GM23338 (cell line): Measurements from ENCODE around the gene GDF10. TPM values are rescaled to one million over a fixed set of nuclear protein-coding genes. Genes with fewer than 3 reads are reported as not detected.

Experiments
- ATAC-seq: fragments of 200-7000 bp; cut with Tn5 transposase; 3 replicates; pipeline ENCODE4 v1.9.1; 2020
- DNase-seq: peaks from one replicate; pipeline ENCODE4 v3.0.0-alpha.2; 2015; ENCODE audit warnings: low spot score
- H2AFZ ChIP-seq: fragments of 200-600 bp; sonication (generic); 2 replicates; pipeline ENCODE4 v1.8.0; 2016; ENCODE audit warnings: antibody characterized with exemption, mild to moderate bottlenecking, moderate library complexity
- H3F3A ChIP-seq: fragments of 200-600 bp; sonication (generic); replicated peaks from 2 replicates; pipeline ENCODE4 v1.8.0; 2017; ENCODE audit warnings: antibody characterized with exemption, mixed run types, low read depth
- H3K27ac ChIP-seq: fragments of 200-600 bp; sonication (generic); 2 replicates; pipeline ENCODE4 v1.6.1; 2016; ENCODE audit warnings: low read depth
- H3K27me3 ChIP-seq: fragments of 200-600 bp; sonication (generic); 2 replicates; pipeline ENCODE4 v1.8.0; 2016; ENCODE audit warnings: mild to moderate bottlenecking, mixed run types, moderate library complexity; ENCODE audit not compliant: insufficient read depth
- H3K36me3 ChIP-seq: fragments of 200-600 bp; sonication (generic); 2 replicates; pipeline ENCODE4 v1.8.0; 2016; ENCODE audit warnings: mild to moderate bottlenecking; ENCODE audit not compliant: insufficient read depth
- H3K4me1 ChIP-seq: fragments of 200-600 bp; sonication (generic); 2 replicates; pipeline ENCODE4 v1.8.0; 2016; ENCODE audit warnings: mild to moderate bottlenecking, moderate library complexity; ENCODE audit not compliant: insufficient read depth
- H3K4me2 ChIP-seq: fragments of 200-600 bp; sonication (generic); 2 replicates; pipeline ENCODE4 v1.7.1; 2017; ENCODE audit warnings: mixed run types
- H3K4me3 ChIP-seq: fragments of 200-600 bp; sonication (generic); 2 replicates; pipeline ENCODE4 v1.6.1; 2016; ENCODE audit warnings: mixed run types
- H3K79me2 ChIP-seq: fragments of 200-600 bp; sonication (generic); replicated peaks from 2 replicates; pipeline ENCODE4 v1.8.0; 2017; ENCODE audit warnings: mild to moderate bottlenecking; ENCODE audit not compliant: insufficient read depth
- H3K9me2 ChIP-seq: fragments of 200-600 bp; sonication (generic); 2 replicates; pipeline ENCODE4 v1.8.0; 2017; ENCODE audit not compliant: insufficient read depth
- H4K20me1 ChIP-seq: fragments of 200-600 bp; sonication (generic); replicated peaks from 2 replicates; pipeline ENCODE4 v1.8.0; 2017; ENCODE audit warnings: mild to moderate bottlenecking; ENCODE audit not compliant: insufficient read depth
- H3K27ac Mint-ChIP-seq: 2 replicates; pipeline ENCODE4 v1.8.0; 2020; ENCODE audit warnings: inconsistent platforms, mild to moderate bottlenecking, moderate library complexity, mixed read lengths
- H3K27me3 Mint-ChIP-seq: 3 replicates; pipeline ENCODE4 v1.8.0; 2022; ENCODE audit warnings: low read depth, mild to moderate bottlenecking, moderate library complexity, mixed read lengths, inconsistent platforms; ENCODE audit not compliant: insufficient read depth, poor library complexity
- H3K36me3 Mint-ChIP-seq: 3 replicates; pipeline ENCODE4 v1.8.0; 2021; ENCODE audit warnings: low read depth, mild to moderate bottlenecking, inconsistent platforms, moderate library complexity, mixed read lengths
- H3K4me1 Mint-ChIP-seq: 3 replicates; pipeline ENCODE4 v1.8.0; 2020; ENCODE audit warnings: mild to moderate bottlenecking, inconsistent platforms, mixed read lengths
- H3K4me3 Mint-ChIP-seq: 3 replicates; pipeline ENCODE4 v1.8.0; 2021; ENCODE audit warnings: moderate library complexity, mild to moderate bottlenecking, inconsistent platforms, mixed read lengths
- H3K9me3 Mint-ChIP-seq: 3 replicates; pipeline ENCODE4 v1.8.0; 2020; ENCODE audit warnings: moderate library complexity, mild to moderate bottlenecking, inconsistent platforms, mixed read lengths
- CREB1 ChIP-seq: fragments of 250-450 bp; sonication (Bioruptor Pico); IDR thresholded peaks from 2 replicates; pipeline ENCODE4 v1.5.0; 2020; ENCODE audit warnings: low read depth, mild to moderate bottlenecking, moderate library complexity
- ETS1 ChIP-seq: IDR thresholded peaks from 2 replicates; pipeline ENCODE4 v1.6.1; 2016; ENCODE audit warnings: antibody characterized with exemption
- EZH2 ChIP-seq: fragments of 200-600 bp; sonication (generic); IDR thresholded peaks from one replicate; pipeline ENCODE4 v1.8.0; 2017; ENCODE audit warnings: antibody characterized with exemption, mild to moderate bottlenecking, low read depth; ENCODE audit not compliant: unreplicated experiment
- EZH2phosphoT487 ChIP-seq: fragments of 200-600 bp; sonication (generic); IDR thresholded peaks from one replicate; pipeline ENCODE4 v1.8.1; 2018; ENCODE audit warnings: antibody characterized with exemption; ENCODE audit not compliant: unreplicated experiment
- JUNB ChIP-seq: IDR thresholded peaks from one replicate; pipeline ENCODE4 v1.6.1; 2016; ENCODE audit warnings: antibody characterized with exemption; ENCODE audit not compliant: unreplicated experiment
- NANOG ChIP-seq: IDR thresholded peaks from 2 replicates; pipeline ENCODE4 v1.6.1; 2016; ENCODE audit warnings: antibody characterized with exemption, borderline replicate concordance
- POLR2AphosphoS5 ChIP-seq: IDR thresholded peaks from 2 replicates; pipeline ENCODE4 v1.6.1; 2016; ENCODE audit warnings: antibody characterized with exemption, low read depth
- STAT1 ChIP-seq: IDR thresholded peaks from one replicate; pipeline ENCODE4 v1.6.1; 2016; ENCODE audit warnings: antibody characterized with exemption; ENCODE audit not compliant: unreplicated experiment
- polyA plus RNA-seq: library from polyadenylated mRNA; unstranded; fragments of >200 nt; fragmentation: Nextera tagmentation; extraction: Ambion mirVana; gene quantifications from 2 replicates; pipeline ENCODE4 v1.2.1, GENCODE V29; 2016
- total RNA-seq: library from RNA; depleted of rRNA; stranded (reverse); fragments of >200 nt; shearing (Covaris generic); gene quantifications from 2 replicates; pipeline ENCODE4 v1.2.3, GENCODE V29; 2014
- TF ChIP-seq, protein P1 (sequence below): fragments of 250-450 bp; sonication (Bioruptor Pico); IDR thresholded peaks from 2 replicates; pipeline ENCODE4 v1.5.0; 2020; ENCODE audit warnings: mild to moderate bottlenecking, moderate library complexity
- TF ChIP-seq, protein P2 (sequence below), 2 experiments: fragments of 200-600 bp in 1 of 2; sonication (generic) in 1 of 2; conservative IDR thresholded peaks; 2 replicates each; pipeline versions ENCODE4 v1.5.1 to v1.6.1; 2016 to 2017; ENCODE audit warnings: antibody characterized with exemption in 2 of 2, low read depth in 2 of 2, mild to moderate bottlenecking in 2 of 2, moderate library complexity in 1 of 2
- TF ChIP-seq, protein P3 (sequence below): IDR thresholded peaks from one replicate; pipeline ENCODE4 v1.6.1; 2018; ENCODE audit warnings: antibody characterized with exemption; ENCODE audit not compliant: unreplicated experiment

Gene GDF10
- total and polyA plus RNA-seq, 2 experiments from 2014 or later: 0.21 TPM; not detected in 1

GRCh38 chr10:47252093-47252780 lies 47.8 kb upstream of the GDF10 start:
- no peak overlapping the region for H3K4me2 ChIP-seq
- H3K36me3 Mint-ChIP-seq: no peaks in the 10 kb centered on the region
- TF ChIP-seq STAT1 (no peak), ETS1 (no peak), NANOG (no peak), EZH2phosphoT487 (no peak), CREB1 (CRISPR knock-in tag) (no peak), POLR2AphosphoS5 (no peak), JUNB (no peak), EZH2 (no peak)
- TF ChIP-seq, protein P1, sequence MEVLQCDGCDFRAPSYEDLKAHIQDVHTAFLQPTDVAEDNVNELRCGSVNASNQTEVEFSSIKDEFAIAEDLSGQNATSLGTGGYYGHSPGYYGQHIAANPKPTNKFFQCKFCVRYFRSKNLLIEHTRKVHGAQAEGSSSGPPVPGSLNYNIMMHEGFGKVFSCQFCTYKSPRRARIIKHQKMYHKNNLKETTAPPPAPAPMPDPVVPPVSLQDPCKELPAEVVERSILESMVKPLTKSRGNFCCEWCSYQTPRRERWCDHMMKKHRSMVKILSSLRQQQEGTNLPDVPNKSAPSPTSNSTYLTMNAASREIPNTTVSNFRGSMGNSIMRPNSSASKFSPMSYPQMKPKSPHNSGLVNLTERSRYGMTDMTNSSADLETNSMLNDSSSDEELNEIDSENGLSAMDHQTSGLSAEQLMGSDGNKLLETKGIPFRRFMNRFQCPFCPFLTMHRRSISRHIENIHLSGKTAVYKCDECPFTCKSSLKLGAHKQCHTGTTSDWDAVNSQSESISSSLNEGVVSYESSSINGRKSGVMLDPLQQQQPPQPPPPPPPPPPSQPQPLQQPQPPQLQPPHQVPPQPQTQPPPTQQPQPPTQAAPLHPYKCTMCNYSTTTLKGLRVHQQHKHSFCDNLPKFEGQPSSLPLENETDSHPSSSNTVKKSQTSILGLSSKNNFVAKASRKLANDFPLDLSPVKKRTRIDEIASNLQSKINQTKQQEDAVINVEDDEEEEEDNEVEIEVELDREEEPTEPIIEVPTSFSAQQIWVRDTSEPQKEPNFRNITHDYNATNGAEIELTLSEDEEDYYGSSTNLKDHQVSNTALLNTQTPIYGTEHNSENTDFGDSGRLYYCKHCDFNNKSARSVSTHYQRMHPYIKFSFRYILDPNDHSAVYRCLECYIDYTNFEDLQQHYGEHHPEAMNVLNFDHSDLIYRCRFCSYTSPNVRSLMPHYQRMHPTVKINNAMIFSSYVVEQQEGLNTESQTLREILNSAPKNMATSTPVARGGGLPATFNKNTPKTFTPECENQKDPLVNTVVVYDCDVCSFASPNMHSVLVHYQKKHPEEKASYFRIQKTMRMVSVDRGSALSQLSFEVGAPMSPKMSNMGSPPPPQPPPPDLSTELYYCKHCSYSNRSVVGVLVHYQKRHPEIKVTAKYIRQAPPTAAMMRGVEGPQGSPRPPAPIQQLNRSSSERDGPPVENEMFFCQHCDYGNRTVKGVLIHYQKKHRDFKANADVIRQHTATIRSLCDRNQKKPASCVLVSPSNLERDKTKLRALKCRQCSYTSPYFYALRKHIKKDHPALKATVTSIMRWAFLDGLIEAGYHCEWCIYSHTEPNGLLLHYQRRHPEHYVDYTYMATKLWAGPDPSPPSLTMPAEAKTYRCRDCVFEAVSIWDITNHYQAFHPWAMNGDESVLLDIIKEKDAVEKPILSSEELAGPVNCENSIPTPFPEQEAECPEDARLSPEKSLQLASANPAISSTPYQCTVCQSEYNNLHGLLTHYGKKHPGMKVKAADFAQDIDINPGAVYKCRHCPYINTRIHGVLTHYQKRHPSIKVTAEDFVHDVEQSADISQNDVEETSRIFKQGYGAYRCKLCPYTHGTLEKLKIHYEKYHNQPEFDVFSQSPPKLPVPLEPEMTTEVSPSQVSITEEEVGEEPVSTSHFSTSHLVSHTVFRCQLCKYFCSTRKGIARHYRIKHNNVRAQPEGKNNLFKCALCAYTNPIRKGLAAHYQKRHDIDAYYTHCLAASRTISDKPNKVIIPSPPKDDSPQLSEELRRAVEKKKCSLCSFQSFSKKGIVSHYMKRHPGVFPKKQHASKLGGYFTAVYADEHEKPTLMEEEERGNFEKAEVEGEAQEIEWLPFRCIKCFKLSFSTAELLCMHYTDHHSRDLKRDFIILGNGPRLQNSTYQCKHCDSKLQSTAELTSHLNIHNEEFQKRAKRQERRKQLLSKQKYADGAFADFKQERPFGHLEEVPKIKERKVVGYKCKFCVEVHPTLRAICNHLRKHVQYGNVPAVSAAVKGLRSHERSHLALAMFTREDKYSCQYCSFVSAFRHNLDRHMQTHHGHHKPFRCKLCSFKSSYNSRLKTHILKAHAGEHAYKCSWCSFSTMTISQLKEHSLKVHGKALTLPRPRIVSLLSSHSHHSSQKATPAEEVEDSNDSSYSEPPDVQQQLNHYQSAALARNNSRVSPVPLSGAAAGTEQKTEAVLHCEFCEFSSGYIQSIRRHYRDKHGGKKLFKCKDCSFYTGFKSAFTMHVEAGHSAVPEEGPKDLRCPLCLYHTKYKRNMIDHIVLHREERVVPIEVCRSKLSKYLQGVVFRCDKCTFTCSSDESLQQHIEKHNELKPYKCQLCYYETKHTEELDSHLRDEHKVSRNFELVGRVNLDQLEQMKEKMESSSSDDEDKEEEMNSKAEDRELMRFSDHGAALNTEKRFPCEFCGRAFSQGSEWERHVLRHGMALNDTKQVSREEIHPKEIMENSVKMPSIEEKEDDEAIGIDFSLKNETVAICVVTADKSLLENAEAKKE (CRISPR knock-in tag): no peak
- TF ChIP-seq, protein P2, sequence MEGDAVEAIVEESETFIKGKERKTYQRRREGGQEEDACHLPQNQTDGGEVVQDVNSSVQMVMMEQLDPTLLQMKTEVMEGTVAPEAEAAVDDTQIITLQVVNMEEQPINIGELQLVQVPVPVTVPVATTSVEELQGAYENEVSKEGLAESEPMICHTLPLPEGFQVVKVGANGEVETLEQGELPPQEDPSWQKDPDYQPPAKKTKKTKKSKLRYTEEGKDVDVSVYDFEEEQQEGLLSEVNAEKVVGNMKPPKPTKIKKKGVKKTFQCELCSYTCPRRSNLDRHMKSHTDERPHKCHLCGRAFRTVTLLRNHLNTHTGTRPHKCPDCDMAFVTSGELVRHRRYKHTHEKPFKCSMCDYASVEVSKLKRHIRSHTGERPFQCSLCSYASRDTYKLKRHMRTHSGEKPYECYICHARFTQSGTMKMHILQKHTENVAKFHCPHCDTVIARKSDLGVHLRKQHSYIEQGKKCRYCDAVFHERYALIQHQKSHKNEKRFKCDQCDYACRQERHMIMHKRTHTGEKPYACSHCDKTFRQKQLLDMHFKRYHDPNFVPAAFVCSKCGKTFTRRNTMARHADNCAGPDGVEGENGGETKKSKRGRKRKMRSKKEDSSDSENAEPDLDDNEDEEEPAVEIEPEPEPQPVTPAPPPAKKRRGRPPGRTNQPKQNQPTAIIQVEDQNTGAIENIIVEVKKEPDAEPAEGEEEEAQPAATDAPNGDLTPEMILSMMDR (conservative IDR thresholded peaks at IDR 0.05; ENCODE audit: low read depth in 2 of 2): no peak
- TF ChIP-seq, protein P3, sequence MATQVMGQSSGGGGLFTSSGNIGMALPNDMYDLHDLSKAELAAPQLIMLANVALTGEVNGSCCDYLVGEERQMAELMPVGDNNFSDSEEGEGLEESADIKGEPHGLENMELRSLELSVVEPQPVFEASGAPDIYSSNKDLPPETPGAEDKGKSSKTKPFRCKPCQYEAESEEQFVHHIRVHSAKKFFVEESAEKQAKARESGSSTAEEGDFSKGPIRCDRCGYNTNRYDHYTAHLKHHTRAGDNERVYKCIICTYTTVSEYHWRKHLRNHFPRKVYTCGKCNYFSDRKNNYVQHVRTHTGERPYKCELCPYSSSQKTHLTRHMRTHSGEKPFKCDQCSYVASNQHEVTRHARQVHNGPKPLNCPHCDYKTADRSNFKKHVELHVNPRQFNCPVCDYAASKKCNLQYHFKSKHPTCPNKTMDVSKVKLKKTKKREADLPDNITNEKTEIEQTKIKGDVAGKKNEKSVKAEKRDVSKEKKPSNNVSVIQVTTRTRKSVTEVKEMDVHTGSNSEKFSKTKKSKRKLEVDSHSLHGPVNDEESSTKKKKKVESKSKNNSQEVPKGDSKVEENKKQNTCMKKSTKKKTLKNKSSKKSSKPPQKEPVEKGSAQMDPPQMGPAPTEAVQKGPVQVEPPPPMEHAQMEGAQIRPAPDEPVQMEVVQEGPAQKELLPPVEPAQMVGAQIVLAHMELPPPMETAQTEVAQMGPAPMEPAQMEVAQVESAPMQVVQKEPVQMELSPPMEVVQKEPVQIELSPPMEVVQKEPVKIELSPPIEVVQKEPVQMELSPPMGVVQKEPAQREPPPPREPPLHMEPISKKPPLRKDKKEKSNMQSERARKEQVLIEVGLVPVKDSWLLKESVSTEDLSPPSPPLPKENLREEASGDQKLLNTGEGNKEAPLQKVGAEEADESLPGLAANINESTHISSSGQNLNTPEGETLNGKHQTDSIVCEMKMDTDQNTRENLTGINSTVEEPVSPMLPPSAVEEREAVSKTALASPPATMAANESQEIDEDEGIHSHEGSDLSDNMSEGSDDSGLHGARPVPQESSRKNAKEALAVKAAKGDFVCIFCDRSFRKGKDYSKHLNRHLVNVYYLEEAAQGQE: no peak
- no peaks in the 10 kb centered on the region for H3K36me3 ChIP-seq
- H3K27ac Mint-ChIP-seq: no peak overlapping the region
- no peaks in the 10 kb centered on the region for H3K27me3 ChIP-seq
- no peak overlapping the region for H3K4me3 ChIP-seq
- H3K4me3 Mint-ChIP-seq: no peak overlapping the region
- no peak for DNase-seq
- no peaks in the 10 kb centered on the region; the same call in 2 of the 3 replicates for H3K4me1 Mint-ChIP-seq
- no peaks in the 10 kb centered on the region for H3K9me3 Mint-ChIP-seq
- no peak overlapping the region for H2AFZ ChIP-seq
- H3K27me3 Mint-ChIP-seq: peaks cover 8% of the 10 kb centered on the region
- no peaks in the 10 kb centered on the region for H3K4me1 ChIP-seq
- no peaks in the 10 kb centered on the region for H3K79me2 ChIP-seq
- no peaks in the 10 kb centered on the region for H4K20me1 ChIP-seq
- no peak overlapping the region for H3K27ac ChIP-seq
- no peaks in the 10 kb centered on the region for H3F3A ChIP-seq
- no peak for ATAC-seq
- H3K9me2 ChIP-seq: peaks cover 13% of the 10 kb centered on the region; the same call in 1 of the 2 replicates
